Activated CD4-positive, CD25-positive, alpha-beta regulatory T cell treated with anti-CD3 and anti-CD28 coated beads, Interleukin-2, amount 50 U/mL, for 16 hours (primary cell): ENCODE measurements around the gene CYFIP2.

Experiments
- DNase-seq: peaks from one replicate; pipeline ENCODE4 v3.0.0-alpha.2; 2020; ENCODE audit warnings: low read depth, low spot score

CYFIP2 gene

DNA sequence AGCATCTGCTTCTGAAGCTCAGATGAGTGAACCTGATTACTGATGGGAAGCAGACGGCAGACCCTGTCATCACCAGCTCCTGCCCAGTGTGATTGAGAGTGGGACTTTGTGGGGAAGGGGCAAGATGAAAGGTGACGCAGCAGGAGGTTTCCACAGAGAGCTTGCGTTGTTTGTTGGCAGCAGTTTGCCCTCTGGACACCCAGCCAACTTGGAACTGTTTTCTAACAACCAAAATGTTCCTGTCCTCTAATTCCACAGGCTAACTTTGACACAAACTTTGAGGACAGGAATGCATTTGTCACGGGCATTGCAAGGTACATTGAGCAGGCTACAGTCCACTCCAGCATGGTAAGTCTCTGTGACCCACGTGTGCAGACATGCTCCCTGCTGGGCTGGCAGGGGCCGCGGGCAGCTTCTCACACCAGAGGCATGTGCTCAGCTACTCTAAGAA lies 20.9 kb downstream of the CYFIP2 start:
- DNase-seq = no peak

DNA sequence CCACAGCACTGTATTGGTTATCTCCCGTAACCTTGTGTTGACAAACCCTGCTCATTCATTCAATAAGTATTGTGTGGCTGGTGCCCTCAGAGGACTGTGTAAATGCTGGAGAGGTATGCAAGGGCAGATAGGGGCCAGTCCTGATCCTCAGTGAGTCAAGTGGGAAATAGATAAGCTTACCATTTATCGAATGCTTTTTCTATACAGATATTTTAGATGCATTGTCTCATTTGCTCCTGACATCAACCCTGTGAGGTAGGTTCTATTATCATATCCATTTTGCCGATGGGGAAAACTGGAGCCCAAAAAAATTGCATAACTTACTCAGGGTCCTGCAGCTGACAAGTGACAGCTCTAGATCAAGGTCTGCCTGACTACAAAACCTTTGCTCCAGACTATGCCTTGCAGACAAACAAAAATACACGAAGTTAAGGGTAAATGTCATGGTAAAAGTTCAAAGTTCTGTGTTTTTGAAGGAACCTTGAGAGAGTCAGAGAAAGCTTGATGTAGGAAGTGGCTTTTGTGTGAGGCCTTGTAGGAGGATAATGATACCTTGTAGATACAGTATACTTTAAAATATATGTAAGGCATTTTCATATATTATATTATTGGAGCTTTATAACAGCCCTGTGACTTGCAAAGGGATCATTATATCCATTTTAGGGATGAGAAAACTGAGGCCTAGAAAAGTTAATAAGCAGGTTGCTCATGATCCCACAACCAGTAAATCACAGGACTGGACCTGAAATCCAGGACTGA lies 22.7 kb downstream of the CYFIP2 start:
- DNase-seq = no peak

DNA sequence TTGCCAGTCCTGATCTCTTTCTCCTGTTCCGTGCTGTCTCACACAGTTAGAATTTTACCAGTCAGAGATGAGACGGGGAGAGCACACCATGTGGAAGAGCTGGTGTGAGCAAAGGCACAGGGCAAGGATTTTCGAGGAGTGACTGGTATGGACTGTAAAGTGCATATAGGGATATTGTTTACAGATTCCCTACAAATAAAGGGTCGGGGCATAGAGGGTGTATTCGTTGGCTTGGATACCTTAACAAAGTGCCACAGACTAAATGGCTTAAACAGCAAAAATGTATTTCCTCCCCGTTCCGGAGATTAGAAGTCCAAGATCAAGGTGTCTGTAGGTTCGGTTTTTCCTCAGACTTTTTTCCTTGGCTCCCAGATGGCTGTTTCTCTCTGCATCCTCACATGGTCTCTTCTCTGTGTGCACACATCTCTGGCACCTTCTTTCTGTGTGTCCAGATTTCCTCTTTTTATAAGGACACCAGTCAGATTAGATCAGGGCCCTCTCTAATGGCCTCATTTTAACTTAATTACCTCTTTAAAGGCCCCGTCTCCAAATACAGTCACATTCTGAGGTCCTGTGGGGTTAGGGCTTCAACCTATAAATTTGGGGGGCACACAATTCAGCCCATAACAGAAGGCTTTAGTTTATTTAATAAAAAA lies 23.4 kb downstream of the CYFIP2 start:
- no peak for DNase-seq

DNA sequence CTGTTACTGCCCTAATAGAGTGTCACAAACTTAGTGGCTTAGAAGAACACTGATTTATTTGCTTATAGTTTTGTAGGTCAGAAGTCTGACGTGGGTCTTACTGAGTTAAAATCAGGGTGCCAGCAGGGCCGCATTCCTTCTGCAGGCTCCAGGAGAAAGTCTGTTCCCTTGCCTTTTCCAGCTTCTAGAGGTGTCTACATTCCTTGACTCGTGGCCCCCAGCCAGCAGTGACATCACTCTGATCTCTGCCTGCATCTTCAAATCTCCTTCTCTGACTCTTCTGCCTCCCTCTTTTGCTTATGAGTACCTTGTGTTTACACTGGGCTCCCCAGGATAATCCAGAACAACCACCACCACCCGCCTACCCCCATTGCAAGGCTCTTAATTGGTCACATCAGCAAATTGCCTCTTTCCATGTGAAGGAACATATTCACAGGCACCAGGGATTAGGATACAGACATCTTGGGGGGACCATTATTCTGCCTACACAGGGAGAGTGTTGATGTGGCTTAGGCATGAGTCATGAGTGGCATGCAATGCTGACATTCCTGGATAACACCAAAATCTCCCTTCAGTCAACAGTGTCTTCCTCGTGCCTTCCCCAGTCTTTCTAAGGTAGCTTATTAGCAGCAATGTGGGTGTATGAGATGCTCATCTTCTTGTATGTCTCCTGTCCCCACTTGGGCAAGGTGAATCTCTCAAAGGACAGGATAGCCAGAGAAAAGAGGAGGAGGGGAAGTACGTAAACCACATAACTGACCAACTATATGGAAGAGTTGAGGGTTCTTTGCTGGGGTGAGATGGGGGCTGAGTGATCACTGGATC lies 24.4 kb downstream of the CYFIP2 start:
- DNase-seq = no peak

- no peak for DNase-seq
These were observed 25.2 kb downstream of the CYFIP2 start for GRCh38 chr5:157290981-157291711.

DNA sequence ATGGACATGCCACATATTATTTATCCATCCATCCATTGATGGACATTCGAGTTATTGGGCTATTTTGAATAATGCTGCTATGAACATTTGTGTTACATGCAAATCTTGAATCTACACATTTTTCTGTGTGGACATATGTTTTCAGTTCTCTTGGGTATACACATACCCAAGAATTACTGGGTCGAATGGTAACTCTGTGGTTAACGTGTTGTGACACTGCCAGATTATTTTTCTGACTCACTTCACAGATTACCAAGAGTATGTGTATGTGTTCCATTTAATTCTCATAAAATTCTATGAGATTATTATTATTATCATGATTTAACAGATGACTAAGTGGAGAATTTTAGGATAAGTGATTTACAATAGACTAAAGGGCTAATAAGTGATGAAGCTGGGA lies 26.7 kb downstream of the CYFIP2 start:
- DNase-seq = no peak

GRCh38 chr5:157294407-157295091 lies 28.6 kb downstream of the CYFIP2 start:
- DNase-seq = no peak

DNA sequence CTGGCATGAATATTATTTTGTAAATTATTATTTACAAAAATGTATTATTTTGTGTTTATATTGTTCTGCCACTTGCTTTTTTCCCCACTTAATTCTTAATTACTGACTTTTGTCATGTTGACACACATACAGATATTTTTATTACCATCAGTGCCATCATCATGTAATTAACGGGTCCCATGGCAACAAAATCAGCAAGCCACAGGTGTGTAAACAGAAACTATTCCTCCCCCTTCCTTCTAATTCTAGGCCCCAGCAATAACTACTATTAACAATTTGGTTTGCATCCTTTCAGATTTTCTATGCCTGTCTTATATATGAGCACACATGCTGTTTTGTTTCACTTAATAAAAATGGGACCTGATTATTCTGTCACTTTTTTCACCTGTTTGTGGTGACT lies 29.3 kb downstream of the CYFIP2 start:
- no peak for DNase-seq

DNA sequence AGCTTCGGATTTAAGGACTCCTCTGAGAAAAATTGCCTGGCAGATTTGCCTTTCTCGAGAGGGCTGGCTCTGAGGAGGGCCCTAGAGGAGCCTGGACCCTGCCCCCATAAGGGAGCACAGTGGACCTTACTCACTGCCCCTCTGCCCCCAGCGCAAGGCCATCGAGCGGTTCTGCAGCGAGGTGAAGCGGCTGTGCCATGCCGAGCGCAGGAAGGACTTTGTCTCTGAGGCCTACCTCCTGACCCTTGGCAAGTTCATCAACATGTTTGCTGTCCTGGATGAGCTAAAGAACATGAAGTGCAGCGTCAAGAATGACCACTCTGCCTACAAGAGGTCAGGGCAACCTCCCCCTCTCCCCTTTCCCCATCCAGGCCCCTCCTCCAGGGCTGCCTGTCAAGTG lies 34.6 kb downstream of the CYFIP2 start:
- DNase-seq = no peak

DNA sequence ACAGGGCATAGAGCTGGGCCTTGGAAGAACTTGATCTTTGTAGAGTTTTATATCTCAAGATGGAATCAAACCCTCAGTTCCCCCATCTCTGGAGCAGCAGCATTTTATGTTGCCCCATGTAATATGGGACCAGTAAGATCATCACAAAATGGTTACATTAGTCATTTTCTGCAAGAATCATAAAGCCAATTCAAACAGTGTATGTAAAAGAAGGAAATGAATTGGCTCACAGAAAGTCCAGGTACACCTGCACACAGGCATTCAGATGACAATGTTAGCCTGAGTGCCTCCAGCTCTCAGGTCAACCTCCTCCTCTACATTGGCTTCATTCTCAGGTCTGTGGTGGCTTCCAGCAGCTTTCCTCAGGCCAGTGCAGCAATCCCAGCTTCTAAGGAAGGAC lies 35.1 kb downstream of the CYFIP2 start:
- DNase-seq = no peak

DNA sequence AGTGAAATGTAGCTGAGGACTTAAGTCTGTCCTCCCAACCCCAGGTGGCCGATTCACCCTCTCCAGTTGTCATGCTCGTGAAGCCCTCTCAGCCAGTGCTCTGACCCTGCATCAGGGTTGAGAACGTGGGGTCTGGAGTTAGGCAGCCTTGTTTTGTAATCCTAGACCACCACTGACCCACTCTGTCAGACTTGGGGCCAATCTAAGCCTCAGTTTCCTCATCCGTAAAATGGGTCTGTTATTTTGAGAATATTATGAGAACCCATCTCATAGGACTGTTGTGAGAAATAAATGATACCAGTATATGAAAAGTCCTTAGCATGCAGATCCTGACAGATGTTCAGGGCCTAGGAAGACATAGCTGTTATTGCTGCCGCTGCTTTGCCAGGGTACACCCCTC lies 37.1 kb downstream of the CYFIP2 start:
- DNase-seq = no peak

DNA sequence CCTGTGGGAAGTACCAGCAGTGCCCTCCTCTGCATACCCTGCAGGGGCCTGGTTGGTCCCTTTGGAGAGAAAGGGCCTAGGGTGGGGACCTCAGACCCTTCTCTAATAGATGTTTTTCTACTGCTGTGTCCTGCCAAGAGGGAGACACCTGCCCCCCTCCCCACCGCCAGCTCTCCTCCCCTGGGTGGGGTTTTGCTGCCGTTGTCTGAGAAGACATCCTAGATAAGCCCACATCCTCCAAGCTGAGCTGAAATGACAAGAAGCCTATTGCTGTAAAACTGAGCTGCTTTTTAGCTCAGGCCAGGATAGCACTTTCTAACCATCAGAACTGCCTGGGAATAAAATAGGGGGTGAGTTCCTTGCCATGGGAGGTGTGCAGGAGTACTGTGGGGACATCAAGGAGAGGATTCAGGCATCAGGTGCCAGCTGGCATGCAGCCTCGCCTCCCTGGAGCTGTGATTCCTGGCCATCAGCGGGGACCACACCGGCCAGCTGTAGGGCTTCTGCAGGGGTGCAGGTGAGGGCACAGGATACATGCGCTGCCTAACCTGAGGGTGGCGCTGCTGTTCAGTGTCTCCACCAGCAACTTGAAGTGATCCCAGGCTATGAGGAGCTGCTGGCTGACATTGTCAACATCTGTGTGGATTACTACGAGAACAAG lies 37.9 kb downstream of the CYFIP2 start:
- DNase-seq = no peak

GRCh38 chr5:157306081-157306480 lies 40.2 kb downstream of the CYFIP2 start:
- DNase-seq = no peak

GRCh38 chr5:157306692-157307471 lies 41.0 kb downstream of the CYFIP2 start:
- no peak for DNase-seq

GRCh38 chr5:157308836-157309465 lies 43.0 kb downstream of the CYFIP2 start:
- no peak for DNase-seq

GRCh38 chr5:157309796-157310195 lies 43.9 kb downstream of the CYFIP2 start:
- no peak for DNase-seq

DNA sequence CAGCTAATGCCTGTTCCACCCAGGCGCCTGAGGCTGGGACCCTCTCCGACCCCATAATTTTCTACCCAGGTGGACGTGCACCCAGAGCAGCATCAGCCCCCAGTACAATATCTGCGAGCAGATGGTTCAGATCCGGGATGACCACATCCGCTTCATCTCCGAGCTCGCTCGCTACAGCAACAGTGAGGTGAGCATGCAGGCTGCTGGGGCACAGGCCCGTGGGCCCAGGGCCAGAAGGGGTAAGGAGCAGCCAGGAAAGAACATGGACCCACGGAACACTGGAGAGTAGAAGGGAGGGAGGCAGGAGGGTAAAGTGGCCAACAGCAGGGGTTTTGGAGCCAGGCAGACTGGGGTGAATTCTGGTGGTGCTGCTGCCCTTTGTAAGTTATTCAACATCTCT lies 45.7 kb downstream of the CYFIP2 start:
- no peak for DNase-seq

DNA sequence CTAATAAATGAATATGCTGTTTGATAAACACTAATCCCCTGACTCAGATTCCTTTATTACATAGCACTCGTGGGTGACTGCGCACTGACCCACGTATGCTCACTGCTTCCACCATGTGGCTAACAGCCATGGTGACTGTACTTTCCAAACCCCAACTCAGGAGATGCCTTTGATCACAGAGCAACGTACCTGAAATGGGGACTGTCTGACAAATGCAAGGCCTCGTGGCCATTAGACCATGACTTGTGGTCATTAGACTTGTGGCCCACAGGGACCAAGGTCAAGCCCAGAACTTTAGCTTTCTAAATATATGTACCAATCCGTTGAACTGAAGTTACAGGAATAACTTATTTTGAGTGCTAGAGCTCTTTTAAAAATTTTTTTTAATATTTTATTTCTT lies 46.6 kb downstream of the CYFIP2 start:
- peak; percentile 30 for DNase-seq

DNA sequence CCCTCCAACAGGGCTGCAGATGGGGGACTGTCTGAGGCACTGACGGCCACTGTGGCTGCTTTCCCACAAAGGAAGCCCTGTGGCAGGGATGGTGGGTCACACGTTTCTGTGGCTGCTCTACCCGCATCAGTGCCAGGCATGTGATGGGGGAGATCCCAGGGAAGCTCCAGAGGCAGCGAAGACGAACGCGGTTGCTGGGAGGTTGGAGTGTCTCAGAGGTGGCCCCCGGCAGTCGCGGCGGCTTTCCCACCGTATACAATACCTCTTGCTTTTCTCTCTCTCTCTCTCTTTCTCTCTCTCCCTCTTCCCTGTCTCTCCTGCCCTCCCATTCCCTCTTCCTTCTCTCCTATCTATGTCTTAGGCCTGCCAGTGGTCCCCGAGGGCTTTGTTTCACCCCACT lies 56.7 kb downstream of the CYFIP2 start:
- DNase-seq = no peak
